Trophoblast cell (in vitro differentiated cells and primary cell): ENCODE measurements around the gene EXT2.

Experiments used
- DNase-seq, 2 donors: peaks; one replicate each; pipeline ENCODE4 v3.0.0-alpha.2; 2016
- H2AFZ ChIP-seq: 2 replicates; pipeline ENCODE4 v1.6.1; 2013; ENCODE audit warnings: low read length, moderate library complexity, mild to moderate bottlenecking; ENCODE audit not compliant: insufficient read depth, poor library complexity
- H2AK5ac ChIP-seq: 2 replicates; pipeline ENCODE4 v1.6.1; 2013; ENCODE audit warnings: mild to moderate bottlenecking, low read length
- H2BK120ac ChIP-seq: 2 replicates; pipeline ENCODE4 v1.6.1; 2013; ENCODE audit warnings: low read length, mild to moderate bottlenecking, moderate library complexity; ENCODE audit not compliant: insufficient read depth, poor library complexity
- H2BK12ac ChIP-seq: 2 replicates; pipeline ENCODE4 v1.6.1; 2013; ENCODE audit warnings: mild to moderate bottlenecking, low read length, moderate library complexity
- H2BK5ac ChIP-seq: 2 replicates; pipeline ENCODE4 v1.6.1; 2013; ENCODE audit warnings: low read length, low read depth, moderate library complexity, mild to moderate bottlenecking; ENCODE audit not compliant: poor library complexity
- H3K14ac ChIP-seq: 2 replicates; pipeline ENCODE4 v1.6.1; 2013; ENCODE audit warnings: mild to moderate bottlenecking, low read length
- H3K18ac ChIP-seq: 2 replicates; pipeline ENCODE4 v1.6.1; 2013; ENCODE audit warnings: mild to moderate bottlenecking, low read length
- H3K23ac ChIP-seq: 2 replicates; pipeline ENCODE4 v1.6.1; 2013; ENCODE audit warnings: low read length
- H3K27ac ChIP-seq: 2 replicates; pipeline ENCODE4 v1.5.1; 2013; ENCODE audit warnings: low read depth, mild to moderate bottlenecking, inconsistent platforms, low read length, moderate library complexity
- H3K27me3 ChIP-seq: 2 replicates; pipeline ENCODE4 v1.6.1; 2013; ENCODE audit warnings: inconsistent platforms, mild to moderate bottlenecking, low read length, moderate library complexity; ENCODE audit not compliant: insufficient read depth
- H3K36me3 ChIP-seq, 2 experiments: 1 replicate in 1 of 2; 2 replicates in 1 of 2; pipeline ENCODE4 v1.6.1; 2013; ENCODE audit warnings: low read length in 2 of 2, mild to moderate bottlenecking in 2 of 2, moderate library complexity in 1 of 2; ENCODE audit not compliant: insufficient read depth in 2 of 2, control insufficient read depth in 1 of 2
- H3K4ac ChIP-seq: 2 replicates; pipeline ENCODE4 v1.6.1; 2013; ENCODE audit warnings: low read depth, mild to moderate bottlenecking, low read length, moderate library complexity
- H3K4me1 ChIP-seq, 2 experiments: 1 replicate in 1 of 2; 2 replicates in 1 of 2; pipeline ENCODE4 v1.6.1; 2013; ENCODE audit warnings: low read length in 2 of 2, mild to moderate bottlenecking in 2 of 2, moderate library complexity in 1 of 2; ENCODE audit not compliant: insufficient read depth in 2 of 2, control insufficient read depth in 1 of 2
- H3K4me2 ChIP-seq: 2 replicates; pipeline ENCODE4 v1.6.1; 2013; ENCODE audit warnings: inconsistent platforms, mild to moderate bottlenecking, low read length, moderate library complexity
- H3K4me3 ChIP-seq: 2 replicates; pipeline ENCODE4 v1.5.1; 2013; ENCODE audit warnings: mild to moderate bottlenecking, low read depth, low read length, inconsistent platforms
- H3K79me1 ChIP-seq: one replicate; pipeline ENCODE4 v1.6.1; 2013; ENCODE audit warnings: low read length
- H3K79me2 ChIP-seq: 2 replicates; pipeline ENCODE4 v1.6.1; 2013; ENCODE audit warnings: low read length, mild to moderate bottlenecking; ENCODE audit not compliant: control insufficient read depth, insufficient read depth, poor library complexity
- H3K9ac ChIP-seq: 2 replicates; pipeline ENCODE4 v1.6.1; 2013; ENCODE audit warnings: mild to moderate bottlenecking, low read length
- H3K9me3 ChIP-seq: 2 replicates; pipeline ENCODE4 v1.6.1; 2013; ENCODE audit warnings: low read depth, mild to moderate bottlenecking, control low read depth, inconsistent platforms, low read length; ENCODE audit not compliant: insufficient read depth
- H4K12ac ChIP-seq: 2 replicates; pipeline ENCODE4 v1.6.1; 2013; ENCODE audit warnings: low read depth, mild to moderate bottlenecking, low read length, moderate library complexity
- H4K8ac ChIP-seq: 2 replicates; pipeline ENCODE4 v1.6.1; 2013; ENCODE audit warnings: low read depth, mild to moderate bottlenecking, low read length, moderate library complexity
- H4K91ac ChIP-seq: one replicate; pipeline ENCODE4 v1.6.1; 2013; ENCODE audit warnings: low read depth, mild to moderate bottlenecking, low read length, moderate library complexity
- whole genome bisulfite sequencing: extraction: QIAGEN DNeasy Blood & Tissue Kit; methylation state at CpG from one replicate; pipeline ENCODE4 v1.1.7; 2013; ENCODE audit warnings: missing lambda C conversion rate; ENCODE audit not compliant: insufficient read length, insufficient coverage; ENCODE audit errors: extremely low coverage; 5-methylcytosine and 5-hydroxymethylcytosine counted together

Gene EXT2

DNA sequence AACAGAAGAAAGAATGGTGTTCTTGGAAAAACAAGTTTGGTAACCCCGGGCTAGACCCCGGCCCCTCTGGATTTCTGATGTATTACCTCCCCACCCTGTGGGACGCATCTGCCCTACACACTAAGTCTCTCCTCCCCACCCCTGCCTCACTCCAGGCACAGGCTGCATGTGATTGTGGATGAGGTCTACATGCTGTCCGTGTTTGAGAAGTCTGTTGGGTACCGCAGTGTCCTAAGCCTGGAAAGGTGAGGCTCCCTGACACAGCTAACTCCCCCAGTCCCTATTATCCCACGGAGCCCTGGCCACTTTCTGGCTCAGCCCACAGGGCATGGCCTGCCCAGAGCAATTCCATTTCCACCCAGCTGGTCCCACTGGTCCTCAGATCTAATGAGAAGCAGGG, 16.1 kb upstream of the EXT2 start:
- H2BK12ac ChIP-seq, result no peak overlapping the region
- H3K4me3 ChIP-seq, result no peak overlapping the region
- H3K79me2 ChIP-seq, result no peaks in the 10 kb centered on the region
- no peak overlapping the region for H2AK5ac ChIP-seq
- WGBS, result no CpG with 5 or more reads among the region's 6 CpGs
- no peak overlapping the region for H3K18ac ChIP-seq
- H4K12ac ChIP-seq, result no peak overlapping the region
- no peak for DNase-seq
- H4K8ac ChIP-seq, result no peak overlapping the region
- H2AFZ ChIP-seq, result no peak overlapping the region
- H3K4me2 ChIP-seq, result no peak overlapping the region
- no peak overlapping the region for H3K27ac ChIP-seq
- H3K27me3 ChIP-seq, result no peaks in the 10 kb centered on the region
- no peak overlapping the region for H3K23ac ChIP-seq
- H2BK5ac ChIP-seq, result no peak overlapping the region
- H4K91ac ChIP-seq, result no peak overlapping the region
- H3K14ac ChIP-seq, result no peak overlapping the region
- H3K4ac ChIP-seq, result no peak overlapping the region
- no peak overlapping the region for H2BK120ac ChIP-seq
- H3K79me1 ChIP-seq, result no peaks in the 10 kb centered on the region
- no peaks in the 10 kb centered on the region for H3K4me1 ChIP-seq
- no peak overlapping the region for H3K9ac ChIP-seq
- H3K36me3 ChIP-seq, result no peaks in the 10 kb centered on the region
- no peaks in the 10 kb centered on the region for H3K9me3 ChIP-seq

DNA sequence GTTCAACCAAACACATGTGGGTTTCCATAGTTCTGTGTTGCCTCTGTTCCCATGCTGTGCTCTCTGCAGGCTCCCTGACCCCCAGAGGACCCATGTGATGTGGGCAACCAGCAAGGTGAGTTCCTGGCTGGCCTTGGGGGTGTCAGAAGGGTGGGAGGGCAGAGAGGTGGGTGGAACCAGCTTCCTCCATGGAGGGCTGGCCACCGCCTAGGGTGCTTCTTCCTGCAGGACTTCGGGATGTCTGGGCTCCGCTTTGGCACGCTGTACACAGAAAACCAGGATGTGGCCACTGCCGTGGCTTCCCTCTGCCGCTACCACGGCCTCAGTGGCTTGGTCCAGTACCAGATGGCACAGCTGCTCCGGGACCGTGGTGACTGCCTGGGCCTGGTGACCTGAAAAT, 14.5 kb upstream of the EXT2 start:
- Histone ChIP-seq H3K14ac (no peak overlapping the region), H4K91ac (no peak overlapping the region), H3K4ac (no peak overlapping the region)

DNA sequence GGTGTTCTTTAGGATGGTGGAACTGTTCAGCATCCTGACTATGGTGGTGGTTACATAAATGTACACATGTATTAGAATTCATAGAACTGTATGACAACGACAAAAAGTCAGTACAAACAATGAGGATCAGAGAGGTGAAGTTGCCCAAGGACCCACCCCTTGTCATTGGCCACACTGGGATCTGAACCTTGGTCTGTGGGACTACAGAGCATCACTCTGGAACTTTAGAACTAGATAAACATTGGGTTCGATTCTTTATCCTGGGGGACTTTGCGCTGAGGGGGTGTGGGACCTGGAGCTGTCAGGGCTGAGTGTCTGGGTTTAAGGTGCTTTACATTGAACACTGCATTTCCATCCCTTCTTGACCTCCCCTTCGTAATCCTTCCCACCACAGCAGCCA, 12.8 kb upstream of the EXT2 start:
- no peaks in the 10 kb centered on the region for H3K9me3 ChIP-seq
- no peak overlapping the region for H3K27ac ChIP-seq
- no peak overlapping the region for H4K12ac ChIP-seq
- no peak overlapping the region for H3K14ac ChIP-seq
- no peak overlapping the region for H3K18ac ChIP-seq
- no peak overlapping the region for H4K8ac ChIP-seq
- DNase-seq, result no peak
- H3K9ac ChIP-seq, result no peak overlapping the region
- no peaks in the 10 kb centered on the region for H3K27me3 ChIP-seq
- no peak overlapping the region for H3K23ac ChIP-seq
- no peaks in the 10 kb centered on the region for H3K36me3 ChIP-seq
- H3K4me2 ChIP-seq, result no peak overlapping the region
- no peaks in the 10 kb centered on the region for H3K79me1 ChIP-seq
- H4K91ac ChIP-seq, result no peak overlapping the region
- H3K79me2 ChIP-seq, result no peaks in the 10 kb centered on the region
- H3K4me3 ChIP-seq, result no peak overlapping the region
- H2BK12ac ChIP-seq, result no peak overlapping the region
- H2AK5ac ChIP-seq, result no peak overlapping the region
- no peaks in the 10 kb centered on the region for H3K4me1 ChIP-seq
- no peak overlapping the region for H2BK5ac ChIP-seq
- H3K4ac ChIP-seq, result no peak overlapping the region
- H2BK120ac ChIP-seq, result no peak overlapping the region
- no peak overlapping the region for H2AFZ ChIP-seq
- no CpG with 5 or more reads among the region's 4 CpGs for WGBS

More for the DNA sequence above, 14.5 kb upstream of the EXT2 start:
- H2AFZ ChIP-seq, result no peak overlapping the region
- H3K4me3 ChIP-seq, result no peak overlapping the region
- no peaks in the 10 kb centered on the region for H3K36me3 ChIP-seq
- H3K9ac ChIP-seq, result no peak overlapping the region
- H3K27ac ChIP-seq, result no peak overlapping the region
- H3K9me3 ChIP-seq, result no peaks in the 10 kb centered on the region
- H3K79me2 ChIP-seq, result no peaks in the 10 kb centered on the region
- H3K18ac ChIP-seq, result no peak overlapping the region
- H4K12ac ChIP-seq, result no peak overlapping the region
- no peaks in the 10 kb centered on the region for H3K79me1 ChIP-seq
- H3K4me1 ChIP-seq, result no peaks in the 10 kb centered on the region
- H2BK5ac ChIP-seq, result no peak overlapping the region
- no peak overlapping the region for H2BK12ac ChIP-seq
- H2AK5ac ChIP-seq, result no peak overlapping the region
- no peak overlapping the region for H2BK120ac ChIP-seq
- H3K4me2 ChIP-seq, result no peak overlapping the region
- no peak overlapping the region for H4K8ac ChIP-seq
- no peak overlapping the region for H3K23ac ChIP-seq
- WGBS, result no CpG with 5 or more reads among the region's 9 CpGs
- DNase-seq, result no peak
- no peaks in the 10 kb centered on the region for H3K27me3 ChIP-seq

DNA sequence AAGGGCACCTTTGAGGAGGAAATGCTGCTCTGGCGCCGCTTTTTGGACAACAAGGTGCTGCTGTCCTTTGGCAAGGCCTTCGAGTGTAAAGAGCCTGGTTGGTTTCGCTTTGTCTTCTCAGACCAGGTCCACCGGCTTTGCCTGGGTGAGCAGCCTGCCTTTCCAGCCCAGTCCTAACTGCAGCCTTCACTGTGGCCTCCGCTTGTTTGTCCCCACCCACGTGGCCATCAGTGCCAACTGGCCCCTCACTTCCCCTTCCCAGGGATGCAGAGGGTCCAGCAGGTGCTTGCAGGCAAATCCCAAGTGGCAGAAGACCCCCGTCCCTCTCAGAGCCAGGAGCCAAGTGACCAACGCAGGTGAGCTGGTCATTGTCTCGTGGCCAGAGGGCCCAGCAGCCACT, 12.0 kb upstream of the EXT2 start:
- Histone ChIP-seq H3K79me2 (no peaks in the 10 kb centered on the region), H2AFZ (no peak overlapping the region), H3K4me3 (no peak overlapping the region), H4K8ac (no peak overlapping the region), H3K36me3 (no peaks in the 10 kb centered on the region), H3K14ac (no peak overlapping the region), H4K91ac (no peak overlapping the region), H2BK120ac (no peak overlapping the region), H3K18ac (no peak overlapping the region), H3K27ac (no peak overlapping the region), H3K27me3 (no peaks in the 10 kb centered on the region), H2AK5ac (no peak overlapping the region), H3K4ac (no peak overlapping the region), H3K4me1 (no peaks in the 10 kb centered on the region), H3K79me1 (no peaks in the 10 kb centered on the region), H3K9ac (no peak overlapping the region), H2BK12ac (no peak overlapping the region), H2BK5ac (no peak overlapping the region), H3K9me3 (no peaks in the 10 kb centered on the region), H4K12ac (no peak overlapping the region), H3K23ac (no peak overlapping the region), H3K4me2 (no peak overlapping the region)
- WGBS, result no CpG with 5 or more reads among the region's 10 CpGs
- DNase-seq, result no peak
